Stimulated activated CD4-positive, alpha-beta T cell treated with anti-CD3 and anti-CD28 coated beads, TNF-alpha, amount 100 ng/mL, for 48 hours (primary cell): Measurements from ENCODE around the gene CELF4.

Experiments used
- DNase-seq, 3 donors: peaks; one replicate each; pipeline ENCODE4 v3.0.0-alpha.2; 2020; ENCODE audit warnings: low read depth in 3 of 3

The CELF4 gene

DNA sequence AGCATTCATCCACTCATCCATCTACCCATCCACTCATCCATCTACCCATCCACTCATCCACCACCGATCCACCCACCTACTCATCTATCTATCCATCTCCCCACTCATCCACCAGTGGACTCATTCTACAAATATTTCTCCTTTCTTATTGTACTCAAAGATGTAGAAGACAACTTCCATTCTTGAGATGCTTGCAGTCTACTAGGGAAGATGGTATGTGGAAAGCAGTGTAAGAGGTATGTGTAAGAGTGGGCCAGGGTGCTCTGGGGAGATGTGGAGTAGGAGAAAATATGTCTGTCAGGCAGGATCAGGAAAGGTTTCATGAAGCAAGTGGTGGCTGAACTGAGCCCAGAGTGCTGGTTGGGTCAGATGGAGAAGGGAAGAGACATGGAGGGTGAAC, 150.8 kb downstream of the CELF4 start:
- DNase-seq, result no peak

DNA sequence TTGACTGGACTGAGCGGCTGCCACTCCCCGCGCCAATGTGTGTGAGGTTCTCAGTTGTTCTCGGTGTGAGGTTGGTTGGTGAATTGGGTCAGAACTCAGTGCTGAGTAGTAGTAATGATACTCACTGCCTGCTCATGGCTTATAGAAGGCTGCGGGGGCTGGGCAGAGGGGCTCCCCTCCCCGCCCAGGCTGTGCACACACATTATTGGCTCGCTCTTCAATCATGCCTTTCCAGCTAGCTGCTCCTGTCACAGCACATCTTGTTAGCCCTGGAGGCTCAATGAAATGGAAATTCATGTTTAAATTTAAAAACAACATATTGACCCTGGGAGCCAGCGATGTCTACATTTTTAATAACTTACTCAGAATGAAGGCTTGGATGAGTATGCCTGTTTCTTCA, 152.8 kb downstream of the CELF4 start:
- DNase-seq, result no peak

DNA sequence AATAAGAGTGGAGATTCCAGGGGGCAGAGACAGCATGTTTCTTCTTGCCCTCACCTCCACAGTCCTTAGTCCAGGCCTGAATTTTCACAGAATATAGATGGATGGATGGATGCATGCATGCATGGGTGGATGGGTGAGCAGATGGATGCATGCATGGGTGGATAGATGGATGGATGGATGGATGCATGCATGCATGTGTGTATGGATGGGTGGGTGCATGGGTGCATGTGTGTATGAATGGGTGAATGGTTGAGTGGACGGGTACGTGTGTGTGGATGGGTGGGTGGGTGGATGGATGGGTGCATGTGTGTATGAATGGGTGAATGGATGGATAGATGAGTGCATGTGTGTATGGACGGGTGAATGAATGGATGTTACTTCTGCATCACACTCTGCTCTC, 153.3 kb downstream of the CELF4 start:
- no peak for DNase-seq

DNA sequence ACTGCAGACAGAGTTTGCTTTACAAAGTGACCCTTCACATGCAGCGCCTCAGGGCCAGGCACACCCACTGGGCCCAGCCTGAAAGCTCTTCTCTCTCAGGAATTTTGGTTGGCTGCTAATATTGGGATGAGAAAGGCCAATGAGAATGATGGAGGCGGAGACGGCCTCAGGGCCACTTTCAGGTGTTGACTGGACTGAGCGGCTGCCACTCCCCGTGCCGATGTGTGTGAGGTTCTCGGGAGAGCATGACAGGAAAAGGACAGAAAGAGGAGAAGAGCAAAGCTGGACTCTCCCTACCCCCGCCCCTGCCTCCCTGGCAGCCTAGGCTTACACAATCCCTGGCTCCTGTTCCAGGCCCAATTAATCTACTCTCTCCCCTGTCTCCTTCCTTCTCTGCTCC, 155.7 kb downstream of the CELF4 start:
- no peak for DNase-seq

DNA sequence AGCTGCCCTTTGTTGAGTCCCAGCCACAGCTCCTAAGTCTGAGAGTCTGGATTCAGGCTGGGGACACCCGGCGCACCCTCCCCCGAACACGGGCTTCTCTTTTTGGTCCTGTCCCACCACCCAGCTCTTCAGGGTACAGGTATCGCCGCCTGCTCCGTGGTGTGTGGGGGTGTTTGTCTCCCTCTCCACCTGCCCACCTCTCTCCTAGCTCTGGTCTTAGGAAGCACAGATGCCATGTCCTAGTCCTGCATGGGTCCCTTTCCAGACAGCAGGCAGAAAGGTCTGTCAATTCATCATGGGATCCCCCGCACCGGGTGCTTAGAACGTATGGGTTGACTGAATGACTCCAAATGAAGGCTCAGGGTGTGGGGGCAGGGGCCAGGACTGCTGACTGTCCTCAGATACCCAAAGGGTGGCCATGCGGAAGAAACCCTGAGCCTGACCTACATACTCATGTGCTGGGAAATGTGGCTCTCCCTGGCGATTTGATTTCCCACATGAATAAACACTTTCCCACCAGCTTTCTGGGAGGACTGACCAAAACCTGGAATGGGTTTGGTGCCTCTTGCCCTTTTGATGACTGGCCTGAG, 156.8 kb downstream of the CELF4 start:
- no peak for DNase-seq

DNA sequence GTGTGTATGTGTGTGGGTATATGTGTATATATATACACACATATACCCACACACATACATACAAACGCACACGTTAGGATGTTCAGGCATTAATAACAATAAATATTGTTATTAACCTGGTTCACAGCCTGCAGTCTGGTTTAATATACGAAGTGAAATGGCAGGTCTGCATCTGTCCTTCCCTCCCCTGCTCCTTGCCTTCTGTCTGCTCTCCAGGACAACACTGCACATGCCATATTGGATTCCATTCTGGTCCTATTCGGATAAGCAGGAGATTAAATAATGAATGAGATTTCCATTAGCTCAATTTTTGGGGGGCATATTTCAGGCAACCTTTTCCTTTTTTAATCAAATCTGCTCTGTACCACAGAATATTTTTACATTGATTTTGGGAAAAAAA, 158.0 kb downstream of the CELF4 start:
- DNase-seq, result no peak

DNA sequence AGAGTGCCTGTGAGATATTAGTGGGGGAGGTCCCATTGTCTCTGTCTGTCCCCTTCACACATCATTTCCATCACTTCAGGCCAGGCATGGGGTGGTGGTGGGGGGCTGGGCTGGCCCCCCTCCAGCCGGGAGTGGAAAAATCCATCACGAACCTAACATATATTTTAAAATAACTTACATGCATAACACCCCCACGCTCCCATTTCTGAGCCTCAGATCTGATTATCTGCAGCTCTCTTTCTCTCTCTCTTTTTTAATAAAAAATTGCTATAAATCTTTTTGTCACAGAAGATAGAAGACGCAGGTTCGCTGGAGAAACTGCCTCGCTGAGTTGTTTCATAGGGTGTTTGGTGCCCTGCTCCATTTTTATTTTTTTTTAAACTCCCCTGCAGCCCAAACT, 159.8 kb downstream of the CELF4 start:
- DNase-seq, result no peak

DNA sequence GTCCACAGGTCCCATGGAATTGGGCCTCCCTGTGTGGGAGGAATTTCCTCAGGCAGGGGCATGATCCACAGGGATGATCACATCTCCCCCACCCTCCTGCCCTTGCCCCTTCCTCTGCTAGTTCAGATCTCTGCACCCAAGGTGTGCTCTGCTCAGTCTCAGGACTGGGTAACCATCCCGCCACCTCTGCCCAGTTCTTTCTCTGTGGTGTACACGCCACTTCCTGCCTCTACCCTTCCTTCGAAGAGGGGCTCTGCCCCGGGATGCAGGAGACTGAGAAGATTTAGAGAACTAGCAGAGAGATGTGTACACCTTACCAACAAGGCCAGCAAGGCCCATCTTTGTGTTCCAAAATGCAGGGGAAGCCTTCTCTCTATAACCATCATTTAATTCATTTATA, 160.4 kb downstream of the CELF4 start:
- DNase-seq, result no peak

DNA sequence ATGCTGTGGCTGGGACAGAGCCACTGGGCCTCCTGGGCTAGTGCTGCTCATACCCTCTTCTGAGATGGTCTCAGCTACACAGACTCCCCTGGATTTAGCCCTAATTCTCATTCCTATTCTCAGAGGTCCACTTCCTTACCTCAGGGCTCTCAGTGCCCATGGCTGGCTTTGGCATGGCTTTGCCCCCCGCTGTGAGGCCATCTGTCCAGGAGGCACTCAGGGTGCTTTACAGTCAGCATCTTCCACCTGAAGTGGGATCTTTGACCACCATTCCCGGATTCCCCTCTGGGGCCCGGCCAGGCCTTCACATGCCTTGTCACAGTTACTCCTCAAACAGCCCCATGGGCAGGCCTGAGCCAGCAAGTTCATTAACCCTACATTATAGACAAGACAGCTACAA, 161.8 kb downstream of the CELF4 start:
- no peak for DNase-seq

DNA sequence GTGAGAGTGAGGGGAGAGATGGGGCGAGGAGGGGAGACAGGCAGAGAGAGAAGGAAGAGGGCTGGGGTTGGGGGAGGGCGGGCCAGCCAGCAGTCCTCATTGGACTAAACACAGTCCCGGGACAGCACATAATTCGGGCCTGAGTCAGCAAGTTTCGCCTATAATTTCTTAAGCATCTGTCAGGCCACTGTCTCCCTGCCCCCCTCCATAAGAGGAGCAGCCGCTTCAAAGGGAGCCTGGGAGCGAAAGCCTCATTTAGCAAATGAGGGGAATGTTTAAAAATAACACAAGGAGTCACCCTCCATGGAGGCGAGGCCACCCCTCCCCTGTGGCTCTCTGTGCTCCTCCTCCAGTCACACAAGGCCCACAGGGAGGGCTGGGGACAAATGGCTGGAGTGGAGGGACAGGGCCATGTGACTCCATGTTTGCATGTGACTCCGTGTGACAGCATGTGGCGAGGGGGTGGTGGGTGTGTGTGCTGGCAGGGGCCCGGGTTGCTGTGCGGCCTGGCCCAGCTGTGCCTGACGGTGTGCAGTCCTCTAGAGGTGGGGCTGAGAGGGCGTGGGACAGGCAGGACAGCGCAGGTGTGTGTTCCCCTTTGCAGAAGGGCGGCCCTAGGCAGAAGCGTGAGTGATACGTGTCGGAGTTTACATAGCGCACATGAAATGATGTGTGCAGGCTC, 162.4 kb downstream of the CELF4 start:
- DNase-seq, result no peak

DNA sequence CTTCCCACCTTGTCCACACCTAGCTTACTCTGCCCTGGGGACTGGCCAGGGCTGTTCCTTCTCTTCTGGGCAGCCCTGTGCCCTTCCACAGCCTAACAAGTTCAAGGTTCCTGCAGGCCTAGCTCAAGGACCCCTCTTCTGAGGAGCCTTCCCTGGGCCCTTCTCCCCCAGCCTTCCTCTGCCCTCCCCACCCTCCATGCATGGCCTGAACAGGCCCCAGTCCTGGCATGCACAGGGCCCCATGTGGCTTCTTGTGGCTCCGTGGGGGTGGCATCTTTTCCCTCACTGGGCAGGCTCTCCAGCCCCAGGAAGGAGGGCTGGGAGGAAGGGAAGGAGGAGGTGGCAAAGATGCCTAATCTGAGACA, 162.9 kb downstream of the CELF4 start:
- no peak for DNase-seq

DNA sequence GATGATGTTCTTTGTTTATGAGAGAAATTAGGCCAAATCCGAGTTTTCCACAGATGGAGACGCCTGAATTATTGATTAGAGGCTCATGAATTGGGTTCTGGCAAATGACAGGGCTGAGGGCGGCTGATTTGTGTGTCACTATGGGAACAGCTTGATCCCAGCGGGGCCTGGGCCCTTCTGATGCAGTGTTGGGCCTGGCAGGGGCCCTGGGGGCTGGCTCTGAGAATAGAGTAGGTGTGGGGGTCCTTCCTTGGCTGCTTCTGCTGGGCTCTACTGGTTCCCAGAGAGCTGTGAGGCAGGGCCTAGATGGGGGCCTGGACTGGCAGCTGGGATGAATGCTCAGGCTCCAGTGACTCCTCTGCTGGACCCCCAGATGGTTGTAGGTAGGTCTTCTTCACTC, 164.8 kb downstream of the CELF4 start:
- DNase-seq, result no peak

DNA sequence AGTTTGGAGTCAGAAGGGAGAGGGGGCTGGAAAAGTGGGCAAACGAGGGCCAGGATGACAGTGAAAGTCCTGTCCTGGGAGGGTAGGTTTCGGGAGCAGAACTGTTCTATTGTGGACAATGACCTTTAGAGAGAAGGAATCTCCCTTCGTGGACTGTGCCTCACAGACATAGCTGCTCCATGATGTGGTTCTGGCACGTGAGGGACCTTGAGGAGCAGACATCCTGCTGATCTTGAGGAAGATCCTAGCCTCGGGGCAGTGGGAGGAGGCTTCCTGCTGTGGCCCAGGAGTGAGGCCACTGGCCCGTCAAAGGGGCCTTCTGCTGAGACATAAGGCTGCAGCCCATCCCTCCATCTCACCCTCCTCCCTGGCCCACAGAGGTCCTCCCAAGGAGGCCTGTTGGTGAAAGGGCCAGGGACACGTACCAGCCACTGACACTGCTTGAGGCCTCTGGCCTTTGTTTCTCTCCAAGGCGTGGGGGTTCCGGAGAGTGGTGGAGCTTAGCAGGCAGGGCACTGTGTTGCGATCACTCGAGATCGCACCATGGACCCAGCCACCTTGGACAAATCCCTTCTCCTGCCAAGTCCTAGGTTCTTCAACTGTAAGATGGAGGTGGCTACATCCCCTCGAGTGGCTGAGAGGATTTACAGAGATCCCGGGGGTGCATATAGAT, 167.2 kb downstream of the CELF4 start:
- DNase-seq, result no peak

DNA sequence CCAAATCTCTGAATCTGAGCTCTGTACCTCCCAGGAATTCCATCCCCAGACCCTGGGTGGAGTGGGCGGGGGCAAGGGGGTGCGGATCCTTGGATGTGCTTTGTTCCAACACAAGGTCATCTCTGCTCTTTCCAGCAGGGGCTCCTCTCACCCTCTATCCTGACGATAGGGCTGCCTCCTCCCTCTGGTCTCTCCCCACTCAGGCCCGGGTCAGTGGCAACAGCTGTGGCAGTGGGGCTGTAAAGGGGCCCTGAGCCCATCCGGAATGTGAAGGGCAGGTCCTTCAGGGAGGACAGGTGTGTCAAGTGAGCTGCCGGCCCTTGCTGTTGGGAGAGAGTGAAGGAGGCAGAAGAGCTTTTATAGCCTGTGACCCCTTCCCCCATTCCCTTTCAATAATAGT, 167.8 kb downstream of the CELF4 start:
- no peak for DNase-seq

DNA sequence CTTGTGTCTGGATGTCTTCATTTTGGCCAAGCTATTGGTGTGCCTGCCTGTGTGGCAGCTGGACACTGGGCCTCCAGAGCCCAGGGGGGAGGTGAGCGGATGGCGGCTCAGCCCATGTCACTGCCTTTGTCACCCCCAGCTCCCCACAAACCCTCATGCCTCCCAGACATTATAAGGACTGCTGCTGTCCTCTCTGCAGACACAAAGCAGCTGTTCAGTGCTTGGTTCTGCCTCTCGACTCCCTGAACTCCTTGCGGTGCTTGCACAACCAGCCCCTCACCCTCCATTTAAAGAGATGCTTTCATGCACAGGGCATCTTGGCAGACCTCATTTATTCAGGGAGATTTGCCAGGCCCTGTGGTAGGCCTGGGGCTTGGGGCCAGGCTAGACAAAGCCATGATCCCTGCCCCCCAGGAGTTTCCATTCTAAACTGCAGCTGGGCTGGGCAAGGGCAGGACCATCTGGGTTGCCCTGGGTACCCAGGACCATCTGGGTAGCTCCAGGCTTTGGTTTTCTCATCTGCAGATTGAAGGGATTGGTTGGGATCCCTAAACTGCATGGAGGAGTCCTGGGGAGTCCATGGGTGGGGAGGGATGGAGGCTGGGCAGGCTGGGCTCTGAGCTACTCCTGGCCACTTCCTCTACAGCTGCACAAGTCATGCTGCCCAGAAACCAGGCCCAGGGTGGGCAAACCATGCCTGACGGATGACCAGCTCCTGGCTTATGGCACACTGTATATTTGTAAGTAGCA, 168.5 kb downstream of the CELF4 start:
- no peak for DNase-seq

DNA sequence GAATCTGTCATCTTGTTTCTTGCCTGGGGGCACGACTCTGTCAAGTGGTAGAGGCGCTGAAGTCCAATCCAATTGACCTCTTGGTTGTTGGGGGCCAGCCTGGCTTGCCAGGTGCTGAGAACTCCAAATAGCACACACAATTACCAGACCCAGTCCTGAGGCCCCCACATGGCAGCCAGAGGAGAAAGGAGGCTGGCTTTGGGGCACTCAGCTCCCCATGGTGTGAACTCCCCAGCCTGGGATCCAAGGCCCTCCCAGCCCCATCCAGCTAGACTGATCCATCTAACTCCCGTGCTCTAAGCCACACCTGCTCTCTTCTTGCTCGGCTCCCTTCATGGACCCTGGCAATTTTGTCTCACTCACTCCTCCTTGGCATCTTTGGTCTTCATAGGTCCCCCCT, 170.0 kb downstream of the CELF4 start:
- DNase-seq, result no peak

DNA sequence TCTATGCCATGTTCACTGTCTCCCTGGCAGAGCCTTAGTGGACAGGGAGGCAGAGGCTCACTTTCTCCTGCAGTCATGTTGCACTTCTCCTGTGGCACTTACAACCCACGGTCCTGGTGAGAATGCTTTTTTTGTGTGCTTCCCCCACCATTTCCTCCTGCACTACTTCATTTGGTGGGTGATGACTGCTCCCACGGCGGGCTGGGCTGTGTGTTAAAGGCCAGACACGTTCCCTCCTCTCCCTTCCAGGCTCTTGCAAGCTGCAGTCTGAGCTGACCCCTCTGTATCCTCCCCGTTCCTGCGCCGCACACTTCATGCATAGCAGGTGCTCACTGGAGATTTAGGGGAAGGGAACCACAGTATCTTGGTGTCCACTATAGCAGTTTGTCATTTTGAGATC, 170.5 kb downstream of the CELF4 start:
- no peak for DNase-seq

DNA sequence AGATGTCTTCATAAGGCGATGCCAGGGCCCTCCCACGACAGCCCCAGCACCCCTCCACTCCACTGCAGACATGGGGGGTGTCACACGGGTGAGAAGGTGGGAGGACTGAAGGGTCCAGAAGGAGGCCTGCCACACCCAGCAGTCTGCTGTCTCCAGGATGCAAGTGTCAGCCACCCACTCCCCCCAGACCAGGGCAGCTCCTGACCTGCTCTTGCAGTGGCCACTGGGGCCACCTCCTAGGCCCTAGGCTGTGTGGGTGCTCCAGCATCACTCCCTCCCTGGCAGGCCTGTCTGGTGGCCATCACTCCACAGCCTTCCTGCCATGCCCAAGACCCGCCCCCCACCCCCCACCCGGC, 171.0 kb downstream of the CELF4 start:
- no peak for DNase-seq

DNA sequence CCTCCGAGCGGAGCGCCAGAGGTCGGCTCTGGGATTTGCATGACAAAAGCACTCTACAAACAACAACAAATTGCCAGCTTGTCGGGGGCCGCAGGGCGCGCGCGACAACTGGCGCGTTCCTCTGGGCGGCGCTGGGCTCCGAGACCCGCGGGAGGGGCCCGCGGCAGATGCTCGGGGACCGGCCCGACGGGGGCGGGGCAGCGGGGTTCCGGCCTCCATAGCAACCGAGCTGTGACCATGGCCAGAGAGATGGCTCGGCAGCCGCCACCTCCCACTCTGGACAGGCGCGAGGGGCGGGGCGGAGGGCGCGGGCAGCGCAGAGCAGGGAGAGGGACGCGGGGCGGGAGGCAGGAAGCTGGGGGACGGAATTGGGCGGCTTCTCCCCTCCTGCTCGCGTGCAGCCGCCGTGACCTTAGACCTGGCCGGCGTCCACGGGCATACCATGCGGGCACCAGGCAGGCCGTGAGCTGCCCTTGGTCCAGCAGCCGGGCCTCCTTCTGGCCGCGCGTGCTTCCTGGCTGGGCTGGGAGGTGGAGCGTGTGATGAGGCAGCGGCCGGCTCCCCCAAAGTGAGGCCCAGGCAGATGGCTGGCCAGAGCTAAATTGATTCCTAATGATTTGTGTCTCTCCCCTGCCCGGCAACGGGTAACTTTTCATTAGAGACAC, 171.5 kb downstream of the CELF4 start:
- no peak for DNase-seq

DNA sequence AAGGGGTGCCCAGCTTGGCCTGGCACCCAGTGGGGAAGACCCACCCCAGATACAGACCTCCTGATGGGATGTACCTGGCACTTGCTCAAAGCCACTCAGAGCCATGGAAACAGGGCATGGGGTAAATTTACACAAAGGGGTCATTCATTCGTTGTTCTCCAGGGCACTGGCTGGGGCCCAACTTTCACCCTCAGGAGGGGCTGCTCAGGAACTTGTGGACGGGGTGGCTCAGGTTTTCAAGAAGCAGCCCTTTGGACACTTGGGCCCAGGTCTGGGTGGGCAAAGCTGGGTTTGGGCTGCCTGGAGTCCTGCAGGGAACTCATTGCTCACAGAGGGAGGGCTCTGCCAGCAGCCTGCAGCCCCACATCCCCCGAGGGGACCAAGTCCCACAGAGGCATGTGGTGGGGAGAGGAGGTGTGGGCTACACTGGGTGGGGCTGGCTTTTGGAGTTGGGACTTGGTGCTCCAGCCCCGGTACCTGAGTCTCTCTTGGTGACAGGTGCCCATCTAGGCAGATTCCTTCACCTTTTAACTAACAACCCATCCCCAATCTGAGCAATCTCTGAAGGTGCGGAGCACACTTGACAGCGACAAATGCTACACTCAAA, 172.3 kb downstream of the CELF4 start:
- no peak for DNase-seq

DNA sequence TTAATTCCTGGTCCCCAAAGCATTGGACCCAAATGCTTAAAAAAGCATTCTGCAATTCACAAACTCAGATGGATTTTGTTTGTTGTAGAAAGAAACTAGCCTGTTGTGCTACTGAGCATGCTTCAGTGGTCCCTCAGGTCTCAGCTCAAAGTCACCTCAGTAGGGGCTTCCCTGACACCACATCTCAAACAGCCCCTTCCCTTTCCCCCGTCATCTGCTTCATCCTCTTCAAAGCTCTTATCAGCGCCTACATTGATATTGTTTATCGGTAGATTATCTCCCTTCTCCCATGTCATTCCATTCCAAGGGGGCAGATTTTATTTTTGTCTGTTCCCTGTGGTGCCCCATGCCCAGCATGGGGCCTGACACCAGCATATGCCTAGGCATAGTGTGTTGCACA, 172.9 kb downstream of the CELF4 start:
- no peak for DNase-seq
